Activated T-helper 9 cell treated with anti-CD3 and anti-CD28 coated beads, Interleukin-2, amount 50 U/mL, for 16 hours (primary cell): ENCODE measurements around the gene LRRC15.

Experiments used
- DNase-seq: peaks from one replicate; pipeline ENCODE4 v3.0.0-alpha.2; 2020; ENCODE audit warnings: low read depth

LRRC15 gene

DNA sequence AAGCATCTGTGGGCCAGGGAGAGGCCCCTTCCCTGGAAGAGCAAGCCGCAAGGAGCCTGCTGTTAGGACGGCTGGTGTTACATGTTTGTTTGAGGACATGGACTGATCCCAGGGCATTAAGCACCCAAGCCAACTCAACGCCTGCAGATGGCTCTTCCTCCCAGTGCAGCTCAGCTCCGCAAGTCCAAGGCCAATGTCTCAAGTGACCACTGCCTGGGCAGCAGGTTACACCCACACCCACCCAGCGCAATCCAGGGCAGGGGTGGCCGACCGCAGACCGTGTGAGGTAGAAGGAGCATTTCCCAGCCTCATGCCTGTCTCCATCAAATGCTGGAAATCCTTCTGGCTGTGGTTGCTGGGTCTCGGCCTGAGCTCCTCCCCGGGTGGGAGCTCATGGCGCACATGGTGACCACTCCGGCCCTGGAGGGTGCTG, 15.0 kb upstream of the LRRC15 start:
- DNase-seq: no peak

DNA sequence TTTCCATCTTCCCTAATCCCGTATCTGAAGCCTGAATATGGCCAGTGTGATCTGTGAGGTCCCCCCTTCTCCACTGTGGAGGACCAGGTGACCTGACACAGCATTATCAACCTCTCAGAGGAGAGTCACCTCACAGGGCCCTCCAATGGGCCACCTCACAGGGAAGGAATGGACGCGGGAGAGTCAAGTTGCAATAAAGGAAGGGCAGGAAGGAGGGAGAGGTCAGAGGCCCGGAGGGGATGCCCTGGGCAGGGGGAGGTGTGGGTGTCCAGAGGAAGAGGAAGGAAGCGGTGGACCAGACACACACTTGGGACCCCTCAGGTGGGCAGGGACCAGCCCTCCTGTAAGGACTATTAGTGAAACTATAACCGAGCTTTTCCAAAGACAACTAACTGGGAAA, 14.6 kb upstream of the LRRC15 start:
- DNase-seq: no peak

DNA sequence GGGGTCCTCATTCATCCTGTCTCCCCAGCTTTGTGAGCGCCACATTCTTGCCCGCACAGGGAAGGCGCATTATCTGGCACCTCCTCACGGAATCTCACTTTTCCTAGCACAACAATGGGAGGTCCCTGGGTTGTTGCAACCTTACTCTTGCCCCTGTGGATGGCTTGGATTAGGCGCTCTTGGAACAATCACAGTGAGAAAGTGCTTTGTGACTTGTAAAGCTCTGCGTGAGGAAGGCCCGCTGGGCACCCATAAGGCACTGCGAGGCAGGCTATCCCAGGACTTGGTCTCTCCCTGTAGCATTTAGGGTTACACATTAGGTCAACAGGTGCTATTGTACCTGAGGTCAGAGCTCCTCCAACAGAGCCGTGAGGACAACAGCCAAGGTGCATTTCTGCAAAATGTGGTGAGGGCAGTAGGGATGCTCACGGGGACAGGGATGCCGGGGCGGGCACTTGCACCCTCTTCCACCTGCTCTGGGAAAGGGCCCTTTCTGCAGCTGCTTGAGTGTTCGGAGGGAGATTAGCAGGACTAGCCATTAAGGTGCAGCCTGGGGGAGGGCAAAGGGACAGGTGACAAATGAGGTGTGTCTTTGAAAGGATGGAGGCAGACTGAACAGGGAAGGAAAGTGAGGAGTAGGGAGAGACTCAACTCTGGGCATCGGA, 13.9 kb upstream of the LRRC15 start:
- DNase-seq: no peak

DNA sequence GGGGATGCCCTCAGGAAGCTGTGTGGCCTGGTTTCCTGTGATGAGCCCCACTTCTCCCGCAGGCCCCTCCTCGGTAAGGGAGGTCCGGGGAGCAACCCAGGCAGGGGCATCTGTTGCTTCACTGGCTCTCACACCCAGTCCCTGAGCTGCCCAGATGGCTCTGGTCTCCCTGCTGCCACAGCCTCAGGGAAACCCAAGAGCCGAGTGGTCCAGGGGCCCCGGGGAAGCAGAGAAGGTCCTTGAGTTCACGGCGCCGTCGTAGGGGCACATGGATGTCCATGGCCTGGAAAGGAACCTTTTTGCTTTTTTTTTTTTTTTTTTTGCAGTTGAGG, 13.3 kb upstream of the LRRC15 start:
- DNase-seq: no peak

DNA sequence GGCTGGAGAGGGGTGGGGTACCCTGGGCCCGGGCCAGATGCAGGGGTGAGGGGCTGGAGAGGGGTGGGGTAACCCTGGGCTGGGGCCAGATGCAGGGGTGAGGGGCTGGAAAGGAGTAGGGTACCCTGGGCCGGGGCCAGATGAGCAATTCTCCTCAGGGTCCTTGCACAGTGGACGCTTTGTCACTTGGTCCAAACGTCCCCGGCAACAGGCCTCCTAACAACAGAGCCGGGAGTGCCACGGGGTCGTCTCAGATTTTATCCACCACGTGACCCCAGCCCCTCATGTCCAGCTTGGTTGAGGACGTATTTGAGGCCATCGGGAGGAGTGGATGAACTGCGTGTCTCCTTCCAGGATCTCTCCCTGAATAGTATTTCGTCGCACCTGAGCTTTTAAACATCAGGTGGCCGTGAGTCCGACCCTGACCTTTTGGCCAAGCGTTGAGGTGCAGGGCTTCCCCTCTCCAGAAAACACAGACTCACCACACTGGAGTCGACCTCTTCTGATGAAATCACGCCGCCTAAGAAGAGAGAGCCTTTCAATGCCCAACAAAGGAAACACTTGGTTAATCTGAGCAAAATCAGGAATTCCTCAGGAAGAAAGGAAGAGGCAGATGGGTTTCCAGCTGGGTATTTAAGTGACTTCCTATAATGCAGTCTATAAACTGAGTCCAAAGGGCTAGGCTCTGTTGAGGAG, 12.8 kb upstream of the LRRC15 start:
- DNase-seq: no peak

DNA sequence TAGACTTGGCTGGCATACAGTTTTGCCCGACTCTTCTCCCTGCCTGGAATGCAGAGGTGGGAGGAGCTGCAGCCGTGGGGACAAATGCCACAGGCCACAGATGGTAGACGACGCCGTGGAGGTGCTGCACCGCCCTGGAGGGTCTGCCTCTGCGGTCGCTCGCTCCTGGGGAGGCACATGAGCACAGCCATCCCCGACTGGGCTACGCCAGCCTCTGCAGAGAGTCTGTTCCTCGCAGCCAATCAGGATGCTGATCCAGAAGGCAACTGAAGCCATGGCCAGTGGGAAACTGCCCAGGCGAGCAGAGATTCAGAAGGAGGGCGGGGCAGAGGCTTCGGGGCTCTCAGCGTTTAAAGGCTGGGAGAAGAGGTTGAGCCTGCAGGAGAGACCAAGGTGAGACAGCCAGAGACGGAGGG, 11.9 kb upstream of the LRRC15 start:
- DNase-seq: no peak

DNA sequence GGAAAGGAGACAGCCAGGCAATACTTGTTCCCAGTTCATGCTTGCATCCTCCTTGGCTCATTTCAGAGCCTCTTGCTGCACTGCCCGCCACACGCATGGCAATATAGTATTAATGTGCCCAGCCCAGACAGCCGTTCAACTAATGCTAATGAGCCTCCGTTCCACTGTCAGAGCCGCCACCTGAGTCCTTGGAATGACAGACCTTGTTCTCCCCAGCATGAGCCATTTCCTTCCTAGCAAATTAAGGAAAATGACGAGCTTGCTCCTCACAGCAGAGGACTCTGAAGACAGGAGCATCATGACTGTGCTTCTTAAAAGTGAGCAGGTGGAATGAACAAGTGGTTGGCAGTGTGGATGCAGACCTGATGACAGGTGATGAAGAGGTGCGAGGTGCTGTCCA, 10.8 kb upstream of the LRRC15 start:
- no peak for DNase-seq

DNA sequence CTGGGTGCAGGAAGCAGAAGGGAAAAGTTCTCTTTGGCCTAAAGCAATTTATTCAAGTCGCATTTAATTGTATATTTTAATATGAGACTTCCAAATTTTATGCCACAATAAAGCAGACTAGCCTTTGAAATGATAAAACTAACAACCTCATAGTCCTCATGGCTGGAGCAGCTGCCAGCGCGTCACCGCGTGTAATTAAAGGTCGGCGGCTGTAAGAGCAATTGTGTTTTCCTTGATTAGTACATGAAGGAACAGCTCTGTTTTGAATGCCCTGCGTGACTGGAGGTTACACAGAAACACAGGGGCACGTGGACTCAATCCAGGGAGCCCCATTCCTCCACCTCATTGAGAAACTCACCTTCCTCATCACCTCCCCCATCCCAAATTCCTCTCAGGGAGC, 10.1 kb upstream of the LRRC15 start:
- no peak for DNase-seq

DNA sequence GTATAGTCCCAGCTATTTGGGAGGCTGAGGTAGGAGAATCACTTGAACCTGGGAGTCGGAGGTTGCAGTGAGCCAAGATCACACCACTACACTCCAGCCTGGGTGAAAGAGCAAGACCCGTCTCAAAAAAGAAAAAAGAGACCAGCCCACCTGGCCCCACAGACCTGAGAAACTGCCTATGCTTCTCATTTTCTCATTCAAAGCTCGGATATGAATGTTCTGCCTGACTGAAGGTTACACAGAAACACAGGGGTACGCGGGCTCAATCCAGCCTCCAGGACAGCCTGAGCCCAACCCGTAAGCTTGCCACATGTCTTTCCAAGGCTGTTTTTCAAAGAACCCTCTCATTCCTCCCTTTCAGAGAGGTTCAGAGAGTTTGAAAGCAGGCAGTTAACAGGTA, 9.7 kb upstream of the LRRC15 start:
- DNase-seq: no peak

DNA sequence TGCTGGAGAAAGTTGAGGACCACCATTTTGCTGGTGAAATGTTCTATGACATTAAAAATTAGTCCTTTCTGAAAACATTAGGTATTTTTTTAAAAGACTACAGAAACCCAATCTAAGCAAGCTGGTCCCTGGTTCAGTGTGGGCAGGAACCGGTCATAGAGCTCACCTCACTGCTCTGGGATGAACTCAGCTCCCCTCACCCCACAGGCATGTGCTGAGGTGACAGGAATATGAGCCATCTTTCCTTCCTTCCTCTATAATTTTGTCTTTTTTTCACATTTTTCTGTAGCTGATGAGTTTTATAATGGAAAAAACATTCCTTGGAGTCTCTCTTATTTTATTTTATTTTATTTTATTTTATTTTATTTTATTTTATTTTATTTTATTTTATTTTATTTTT, 8.2 kb upstream of the LRRC15 start:
- DNase-seq: no peak

DNA sequence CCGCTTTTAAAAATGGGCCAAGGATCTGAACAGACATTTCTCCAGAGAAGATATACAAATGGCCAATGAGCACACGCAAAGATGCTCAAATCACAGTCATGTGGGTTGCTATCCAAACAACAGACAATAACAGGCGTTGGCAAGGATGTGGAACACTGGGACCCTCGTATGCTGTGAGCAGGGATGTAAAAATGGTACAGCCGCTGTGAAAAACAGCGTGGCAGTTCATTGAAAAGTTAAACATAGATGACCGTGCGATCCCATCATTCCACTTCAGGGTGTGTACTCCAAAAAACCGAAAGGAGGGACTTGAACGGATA, 6.7 kb upstream of the LRRC15 start:
- DNase-seq: no peak

DNA sequence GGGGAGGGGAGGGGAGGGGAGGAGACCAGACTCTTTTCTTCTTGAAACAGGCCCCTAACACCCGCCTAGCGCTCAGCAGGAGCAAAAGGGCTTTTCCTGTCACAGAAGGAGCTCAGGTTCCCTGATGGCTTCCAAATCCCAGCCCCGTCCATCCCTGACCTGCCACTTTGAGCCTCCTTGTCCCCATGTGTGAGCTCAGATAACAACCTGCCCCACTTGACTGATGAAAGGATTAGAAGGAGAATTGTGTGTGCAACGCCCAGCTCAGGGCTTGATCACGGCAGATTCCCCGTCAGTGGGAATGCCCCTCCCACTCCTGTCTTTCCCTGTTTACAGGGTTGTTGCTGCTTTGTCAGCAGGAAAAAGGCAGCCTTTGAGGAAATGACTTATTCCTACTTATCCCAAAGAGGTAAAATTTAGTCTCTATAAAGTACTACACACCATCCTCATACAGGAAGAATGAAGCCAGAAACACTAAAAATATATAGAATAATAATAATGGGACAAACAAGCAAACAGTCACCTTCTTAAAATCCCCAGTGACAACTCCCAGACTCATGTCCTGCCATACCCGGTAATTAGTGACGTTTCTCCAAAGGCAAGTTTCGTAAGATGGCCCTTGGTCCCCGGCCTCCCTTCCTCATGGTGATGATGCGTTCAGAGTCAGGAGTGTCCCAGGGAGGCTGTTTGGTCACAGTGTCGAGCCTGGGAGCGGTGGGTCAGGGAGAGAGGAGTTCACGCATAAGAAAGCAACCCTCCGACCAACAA, 6.1 kb upstream of the LRRC15 start:
- DNase-seq: no peak

DNA sequence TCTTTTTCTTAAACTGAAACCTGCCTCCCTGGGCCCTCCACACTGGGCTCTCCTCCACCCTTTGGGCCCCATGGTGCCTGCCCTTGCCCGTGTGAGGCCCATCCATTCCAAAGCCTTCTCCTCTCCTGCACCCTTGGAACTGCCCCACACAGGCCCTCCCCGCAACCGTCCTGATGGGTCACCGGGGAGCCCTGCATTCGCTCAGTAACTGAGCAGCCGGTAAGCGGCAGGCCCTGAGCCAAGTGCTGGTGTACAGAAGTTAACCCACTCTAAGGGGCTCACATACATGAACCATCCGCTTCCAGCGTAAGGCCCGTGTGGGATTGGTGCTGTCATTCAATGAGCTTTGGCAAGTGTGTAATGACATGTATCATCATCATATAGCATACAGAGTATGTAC, 5.4 kb upstream of the LRRC15 start:
- DNase-seq: no peak

DNA sequence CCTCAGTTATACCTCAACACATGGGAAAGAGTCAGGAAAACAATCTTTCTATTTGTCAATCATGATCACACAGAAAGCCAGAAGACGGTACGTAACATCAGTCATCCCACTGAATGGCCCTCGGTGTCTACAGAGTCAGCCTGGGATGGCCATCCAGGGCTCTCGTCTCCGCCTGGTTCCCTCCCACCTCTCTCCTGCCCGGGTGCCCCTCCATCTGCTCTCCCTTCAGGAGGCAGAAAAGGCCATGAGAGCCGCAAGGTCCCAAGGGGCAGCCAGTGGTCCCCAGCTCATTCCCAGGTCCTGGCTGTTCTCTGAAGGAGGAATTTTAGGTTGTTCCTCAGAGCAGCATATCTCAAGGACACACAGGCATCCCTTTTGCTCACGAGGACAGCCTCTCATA, 4.4 kb upstream of the LRRC15 start:
- DNase-seq: no peak

DNA sequence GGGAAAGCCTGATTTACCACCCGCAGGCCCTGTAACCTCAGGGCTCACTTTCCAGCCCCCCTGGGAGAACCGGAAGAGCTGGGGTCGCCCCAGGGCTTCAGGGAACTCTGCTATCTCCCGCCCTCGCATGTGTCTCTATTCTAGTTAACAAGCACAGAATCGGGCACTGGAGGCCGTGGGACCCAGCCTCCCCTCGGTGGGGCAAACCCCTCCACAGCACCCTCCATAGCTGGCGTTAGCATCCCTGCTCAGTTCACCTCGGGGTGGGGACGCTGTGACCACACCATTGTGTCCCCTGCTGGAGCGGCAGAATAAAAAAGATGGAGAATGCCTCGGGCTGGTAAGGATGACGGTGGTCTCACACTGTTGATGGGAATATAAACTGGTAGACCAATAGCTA, 3.5 kb upstream of the LRRC15 start:
- no peak for DNase-seq

DNA sequence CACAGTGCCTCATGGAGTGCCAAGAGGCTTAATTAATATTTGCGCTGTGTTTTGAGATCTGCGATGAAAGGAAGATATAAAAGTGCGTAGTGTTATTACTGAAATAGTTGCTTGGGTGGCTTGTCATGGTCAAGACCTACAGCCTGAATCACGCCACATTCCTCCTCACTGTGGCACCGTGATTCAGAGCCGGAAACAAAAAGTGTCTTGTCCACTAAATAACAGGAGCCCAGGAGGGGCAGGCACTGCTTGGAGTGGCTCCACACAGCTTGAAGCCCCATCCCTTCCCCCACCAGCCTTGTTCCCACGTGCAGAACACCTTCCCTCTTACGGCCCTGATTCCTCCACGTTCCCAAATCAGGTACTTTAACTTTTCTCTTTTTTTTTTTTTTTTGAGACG, 1.2 kb upstream of the LRRC15 start:
- no peak for DNase-seq

DNA sequence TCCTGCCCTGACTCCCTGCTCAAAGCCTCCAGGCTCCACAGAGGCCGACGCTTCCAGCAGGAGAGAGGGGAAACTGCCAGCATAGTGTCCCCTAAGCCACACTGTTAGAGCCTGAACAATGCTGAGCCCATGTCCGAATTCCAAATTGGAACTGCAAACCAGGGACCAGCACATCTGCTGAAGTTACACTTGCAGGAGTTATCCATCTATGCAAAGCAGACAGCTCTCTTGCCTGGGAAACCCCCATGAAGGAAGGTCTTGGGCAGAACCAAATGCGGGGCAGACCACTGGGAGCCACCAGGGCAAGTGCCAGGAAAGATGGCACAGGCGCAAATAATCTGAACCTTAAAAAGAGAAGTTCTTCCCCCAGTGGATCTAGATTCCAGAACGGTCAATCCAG, 625 bp downstream of the LRRC15 start:
- DNase-seq: no peak

DNA sequence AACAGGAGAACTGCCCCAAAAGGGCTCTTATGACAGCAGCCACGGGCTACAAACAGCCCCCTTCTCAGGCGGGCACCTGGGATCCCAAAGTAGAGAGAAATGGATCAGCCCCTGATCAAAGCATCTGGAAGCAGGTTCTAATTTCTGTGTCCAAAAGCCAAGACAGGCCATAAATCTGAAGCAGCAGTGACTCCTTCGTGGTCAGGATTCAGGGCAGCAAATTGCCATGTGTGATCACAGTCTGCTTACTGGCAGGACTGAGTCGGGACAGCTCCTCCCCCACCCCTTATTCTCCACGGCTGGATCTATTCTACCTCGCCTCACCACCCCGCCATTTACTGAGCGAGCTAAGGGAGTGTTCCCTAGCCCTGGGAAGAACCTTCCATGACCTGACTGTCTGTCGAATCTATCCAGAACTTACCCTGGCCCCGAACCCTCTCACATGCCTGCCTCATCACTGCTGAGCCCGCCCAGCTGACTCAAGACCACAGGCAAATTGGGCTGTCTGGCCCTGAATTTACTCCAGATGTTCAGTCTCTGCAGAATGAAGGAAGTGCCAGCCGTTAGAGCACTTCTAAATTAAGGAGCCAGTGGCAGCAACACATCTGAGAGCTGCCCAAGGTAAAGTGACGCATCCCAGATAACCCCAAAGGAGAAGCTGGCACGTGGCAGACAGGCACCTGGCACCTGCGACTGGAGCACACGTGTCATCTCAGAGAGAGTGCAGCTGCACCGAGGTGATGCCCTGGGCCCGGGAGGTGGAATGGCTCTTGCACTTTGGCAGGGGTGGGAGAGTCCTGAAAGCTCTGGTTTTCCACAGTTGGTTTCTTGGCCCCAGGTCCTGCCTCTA, 1.3 kb downstream of the LRRC15 start:
- DNase-seq: no peak

DNA sequence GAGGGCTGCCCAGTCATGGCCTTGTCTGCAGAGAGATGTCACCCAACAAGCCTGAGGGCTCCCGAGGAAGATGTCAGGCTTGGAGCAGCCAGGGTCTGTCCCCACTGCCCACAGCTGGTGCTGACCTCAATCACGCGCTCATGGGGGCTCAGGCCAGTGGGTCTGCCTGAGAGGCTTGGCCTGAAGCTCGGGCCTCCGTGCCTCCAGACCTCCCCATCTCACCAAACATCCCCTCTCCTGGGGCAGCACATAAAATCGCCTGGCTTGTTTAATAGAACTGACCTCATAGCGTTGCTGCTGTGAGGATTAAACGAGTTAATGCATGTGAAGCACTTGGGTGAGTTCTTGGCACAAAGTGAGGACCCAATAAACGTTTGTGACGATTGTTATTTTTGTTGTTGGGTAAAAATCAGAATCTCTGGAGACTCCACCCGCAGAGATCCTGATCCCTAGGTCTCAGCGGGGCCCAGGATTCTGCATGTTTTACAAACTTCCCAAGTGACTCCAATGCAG, 3.5 kb downstream of the LRRC15 start:
- DNase-seq: no peak

DNA sequence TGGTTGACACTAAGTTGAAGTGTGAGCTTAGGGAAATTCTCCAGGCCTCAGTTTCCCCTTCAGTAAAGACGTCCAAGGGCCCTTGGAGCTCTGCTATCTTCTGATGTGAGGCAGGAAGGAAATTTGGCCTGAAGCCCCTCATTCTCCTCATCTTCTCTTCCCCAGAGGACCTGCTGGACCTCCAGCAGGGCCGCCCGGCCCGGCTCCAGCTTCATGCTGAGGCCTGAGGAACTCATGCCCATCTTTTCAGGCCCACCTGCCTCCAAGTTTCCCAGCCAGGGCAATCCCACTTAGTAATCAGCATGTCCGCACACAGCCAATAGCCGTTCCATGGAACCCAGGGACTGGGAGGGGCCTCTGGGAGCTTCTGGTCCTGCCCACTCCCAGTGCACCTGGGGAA, 4.0 kb downstream of the LRRC15 start:
- DNase-seq: no peak

DNA sequence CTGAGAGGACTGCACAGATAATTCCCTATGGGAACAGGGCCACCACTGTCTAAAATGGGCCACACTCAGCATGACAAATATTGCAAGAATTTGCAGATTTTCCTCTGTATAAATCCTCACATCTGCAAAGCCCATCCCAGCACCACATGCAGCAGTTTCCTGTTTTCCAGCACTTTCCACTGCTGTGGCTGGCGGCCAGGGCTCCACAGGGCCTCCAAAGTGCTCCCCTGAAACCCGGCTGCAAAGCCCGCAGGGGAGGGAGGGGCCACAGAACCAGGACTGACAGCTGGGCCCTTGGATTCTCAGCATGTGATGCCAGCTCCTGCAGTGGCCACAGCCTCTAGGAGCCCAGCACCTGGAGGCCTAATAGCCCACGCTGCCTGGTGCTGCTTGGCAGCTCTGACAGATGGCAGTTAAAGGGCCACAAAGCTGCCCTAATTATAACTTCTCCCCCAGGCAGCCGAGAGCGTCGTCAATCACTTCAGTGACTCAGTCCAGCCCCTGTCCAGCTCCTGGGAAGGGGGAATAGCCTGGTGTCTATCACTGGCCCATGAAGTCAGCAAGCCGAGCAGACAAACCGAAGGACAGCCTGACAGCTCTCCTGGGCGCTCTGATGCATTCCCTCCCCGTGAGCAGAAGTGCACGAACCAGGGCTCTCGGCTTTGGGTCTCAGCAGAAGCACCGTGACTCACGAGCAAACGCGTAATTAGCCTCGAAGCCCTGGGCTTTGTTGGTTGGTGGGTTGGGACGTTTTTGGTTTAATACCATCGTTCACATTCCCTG, 4.7 kb downstream of the LRRC15 start:
- DNase-seq: no peak

DNA sequence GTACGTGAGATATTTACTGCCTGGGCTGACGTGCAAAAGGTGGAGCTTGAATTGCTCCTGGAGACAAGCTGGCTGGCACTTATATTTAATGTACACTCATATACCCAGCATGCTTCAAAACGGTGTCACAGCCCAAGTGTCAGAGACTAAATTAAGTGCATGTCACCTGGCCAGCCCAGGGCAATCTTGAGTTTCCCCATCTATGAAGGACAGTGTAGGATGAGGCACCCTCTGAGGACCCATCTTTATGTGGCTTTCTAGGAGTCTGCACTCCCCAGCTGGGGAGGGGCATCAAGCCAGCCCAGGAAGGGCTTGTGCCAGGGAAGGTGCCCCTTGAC, 5.3 kb downstream of the LRRC15 start:
- no peak for DNase-seq
